Measurements from ENCODE around the gene DGCR6L. TPM values are rescaled to one million over a fixed set of nuclear protein-coding genes. Genes with fewer than 3 reads are reported as not detected.

The DGCR6L gene
- total and polyA plus RNA-seq, 10 of the 15 experiments (the other 5 are each of a cell fraction or from before 2014, with no cell fraction given): 1.6 to 62.8 (median 22.6) TPM

GRCh38 chr22:20295262-20296064 lies 24.4 kb downstream of the DGCR6L start:
- ATAC-seq (no peak), DNase-seq (ENCODE audit: low read depth, low spot score) (no peak), FAIRE-seq (no peak)
- SMC1A ChIA-PET (ENCODE audit: uncharacterized antibody, unreplicated experiment): interaction anchor here (1.4 kb wide), 1 partner anchor 84 kb away, joined by 3 read pairs; no protein-coding TSS in a partner anchor
- BruUV-seq (replicated peaks): no TSS peak
- intact Hi-C loops (cut with micrococcal nuclease; ENCODE audit: unreplicated experiment) (no loop called here), in situ Hi-C loops (cut with MboI) (loop anchor here (10.0 kb wide), 1 partner anchor 141 kb away; the partner anchor contains the start of gene CCDC188)
- RAD21 ChIA-PET (ENCODE audit: unreplicated experiment): no interaction called here
- POLR2A ChIA-PET: no interaction called here
- no peaks in the 10 kb centered on the region for H3K4me1 ChIP-seq (ENCODE audit: control insufficient read depth, insufficient read depth, low read length)
- H3K27ac ChIP-seq (ENCODE audit: control insufficient read depth, insufficient read depth): no peak overlapping the region
- H4K20me1 ChIP-seq (ENCODE audit: control insufficient read depth, insufficient read depth): no peaks in the 10 kb centered on the region
- 28% methylated on average over 12 of the region's 12 CpGs for WGBS (ENCODE audit: insufficient coverage, insufficient replicate concordance, low lambda C conversion rate, missing lambda C conversion rate)
- H3K4me3 ChIP-seq: no peak overlapping the region
- H3K9me3 ChIP-seq (replicated peaks; ENCODE audit: control insufficient read depth, insufficient read depth, low read length): no peaks in the 10 kb centered on the region
- no peaks in the 10 kb centered on the region for H3K36me3 ChIP-seq (ENCODE audit: control insufficient read depth in 2 of 2, insufficient read depth in 2 of 2, low read length in 1 of 2)
- CTCF ChIA-PET: interaction anchor here (1.0 kb wide), 1 partner anchor 142 kb away, joined by 3 read pairs; no protein-coding TSS in a partner anchor
- H3K4me2 ChIP-seq (ENCODE audit: control insufficient read depth, insufficient read depth): no peak overlapping the region
- no peaks in the 10 kb centered on the region for H3K79me2 ChIP-seq (ENCODE audit: control insufficient read depth, insufficient read depth, low read length)
- H2AFZ ChIP-seq (ENCODE audit: control insufficient read depth, low read depth, low read length): no peak overlapping the region
- H3K27me3 ChIP-seq (replicated peaks in 1 of 2; ENCODE audit: control insufficient read depth in 2 of 2, insufficient read depth in 2 of 2, low read length in 1 of 2): no peaks in the 10 kb centered on the region; a peak in 2 of 4 replicates
- no peak for TF ChIP-seq TARDBP (IDR thresholded peaks at IDR 0.05; ENCODE audit: borderline replicate concordance)
- no peak for TF ChIP-seq SMAD1 (IDR thresholded peaks at IDR 0.05; ENCODE audit: low read depth, partially characterized antibody)
- TF ChIP-seq TBL1XR1 (IDR thresholded peaks at IDR 0.05; ENCODE audit: low read depth, low read length): no peak
- no peak for TF ChIP-seq SMC3 (IDR thresholded peaks at IDR 0.05; ENCODE audit: borderline replicate concordance, low read length)
- no peak for TF ChIP-seq NFYB (IDR thresholded peaks at IDR 0.05; ENCODE audit: insufficient read depth, low read depth, low read length)
- TF ChIP-seq ZNF24 (IDR thresholded peaks at IDR 0.05): no peak
- TF ChIP-seq IRF3 (IDR thresholded peaks at IDR 0.05): no peak
- TF ChIP-seq ZBTB33 (IDR thresholded peaks at IDR 0.05): no peak
- TF ChIP-seq RUNX3 (IDR thresholded peaks at IDR 0.05; ENCODE audit: low read length): no peak
- no peak for TF ChIP-seq HCFC1 (IDR thresholded peaks at IDR 0.05; ENCODE audit: low read length)
- no peak for TF ChIP-seq POLR2A (IDR thresholded peaks at IDR 0.05; ENCODE audit: low read depth, low read length)
- no peak for TF ChIP-seq SPI1 (IDR thresholded peaks at IDR 0.05; ENCODE audit: borderline replicate concordance, insufficient read depth, low read depth, low read length)
- TF ChIP-seq SIN3A (IDR thresholded peaks at IDR 0.05; ENCODE audit: low read depth, low read length): no peak
- TF ChIP-seq, protein P1, sequence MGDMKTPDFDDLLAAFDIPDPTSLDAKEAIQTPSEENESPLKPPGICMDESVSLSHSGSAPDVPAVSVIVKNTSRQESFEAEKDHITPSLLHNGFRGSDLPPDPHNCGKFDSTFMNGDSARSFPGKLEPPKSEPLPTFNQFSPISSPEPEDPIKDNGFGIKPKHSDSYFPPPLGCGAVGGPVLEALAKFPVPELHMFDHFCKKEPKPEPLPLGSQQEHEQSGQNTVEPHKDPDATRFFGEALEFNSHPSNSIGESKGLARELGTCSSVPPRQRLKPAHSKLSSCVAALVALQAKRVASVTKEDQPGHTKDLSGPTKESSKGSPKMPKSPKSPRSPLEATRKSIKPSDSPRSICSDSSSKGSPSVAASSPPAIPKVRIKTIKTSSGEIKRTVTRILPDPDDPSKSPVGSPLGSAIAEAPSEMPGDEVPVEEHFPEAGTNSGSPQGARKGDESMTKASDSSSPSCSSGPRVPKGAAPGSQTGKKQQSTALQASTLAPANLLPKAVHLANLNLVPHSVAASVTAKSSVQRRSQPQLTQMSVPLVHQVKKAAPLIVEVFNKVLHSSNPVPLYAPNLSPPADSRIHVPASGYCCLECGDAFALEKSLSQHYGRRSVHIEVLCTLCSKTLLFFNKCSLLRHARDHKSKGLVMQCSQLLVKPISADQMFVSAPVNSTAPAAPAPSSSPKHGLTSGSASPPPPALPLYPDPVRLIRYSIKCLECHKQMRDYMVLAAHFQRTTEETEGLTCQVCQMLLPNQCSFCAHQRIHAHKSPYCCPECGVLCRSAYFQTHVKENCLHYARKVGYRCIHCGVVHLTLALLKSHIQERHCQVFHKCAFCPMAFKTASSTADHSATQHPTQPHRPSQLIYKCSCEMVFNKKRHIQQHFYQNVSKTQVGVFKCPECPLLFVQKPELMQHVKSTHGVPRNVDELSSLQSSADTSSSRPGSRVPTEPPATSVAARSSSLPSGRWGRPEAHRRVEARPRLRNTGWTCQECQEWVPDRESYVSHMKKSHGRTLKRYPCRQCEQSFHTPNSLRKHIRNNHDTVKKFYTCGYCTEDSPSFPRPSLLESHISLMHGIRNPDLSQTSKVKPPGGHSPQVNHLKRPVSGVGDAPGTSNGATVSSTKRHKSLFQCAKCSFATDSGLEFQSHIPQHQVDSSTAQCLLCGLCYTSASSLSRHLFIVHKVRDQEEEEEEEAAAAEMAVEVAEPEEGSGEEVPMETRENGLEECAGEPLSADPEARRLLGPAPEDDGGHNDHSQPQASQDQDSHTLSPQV (IDR thresholded peaks at IDR 0.05): no peak
- H3K9ac ChIP-seq (ENCODE audit: control insufficient read depth, insufficient read depth, low read length): no peak overlapping the region

Data from GM12878 (cell line).